ENCODE data around the gene CCDC91. TPM values are rescaled to one million over a fixed set of nuclear protein-coding genes. Genes with fewer than 3 reads are reported as not detected.

The CCDC91 gene
- total and polyA plus RNA-seq, 3 donors from 2014 or later: 60.6 to 226 (median 92.1) TPM

GRCh38 chr12:28171356-28172060, 18.7 kb upstream of the CCDC91 start:
- no peaks in the 10 kb centered on the region for H3K9me3 ChIP-seq
- no peaks in the 10 kb centered on the region for H3K27me3 ChIP-seq
- H3K36me3 ChIP-seq (ENCODE audit: low read depth, missing control alignments): no peaks in the 10 kb centered on the region
- no peak overlapping the region for H3K4me3 ChIP-seq
- H3K27ac ChIP-seq: no peak overlapping the region
- no peaks in the 10 kb centered on the region for H3K4me1 ChIP-seq
- WGBS, 2 donors: 76 to 92% methylated on average over 3 of the region's 3 CpGs
- TF ChIP-seq POLR2A (IDR thresholded peaks at IDR 0.05) (no peak), CTCF (IDR thresholded peaks at IDR 0.05) (no peak)
- intact Hi-C loops (cut with DNase I; ENCODE audit: low total_unique reads): no loop called here
- DNase-seq: no peak

GRCh38 chr12:28172434-28173030, 17.7 kb upstream of the CCDC91 start:
- no peaks in the 10 kb centered on the region for H3K4me1 ChIP-seq
- no peak overlapping the region for H3K27ac ChIP-seq
- intact Hi-C loops (cut with DNase I; ENCODE audit: low total_unique reads): no loop called here
- H3K4me3 ChIP-seq: no peak overlapping the region
- WGBS, 2 donors: 92 to 94% methylated on average over 3 of the region's 3 CpGs
- TF ChIP-seq CTCF (IDR thresholded peaks at IDR 0.05) (peak in 1 of 3 experiments; percentile 52), POLR2A (IDR thresholded peaks at IDR 0.05) (no peak)
- no peaks in the 10 kb centered on the region for H3K27me3 ChIP-seq
- H3K9me3 ChIP-seq: no peaks in the 10 kb centered on the region
- no peaks in the 10 kb centered on the region for H3K36me3 ChIP-seq (ENCODE audit: low read depth, missing control alignments)
- DNase-seq: peak; percentile 40

GRCh38 chr12:28173440-28173839, 16.8 kb upstream of the CCDC91 start:
- Histone ChIP-seq H3K27me3 (no peaks in the 10 kb centered on the region), H3K4me3 (no peak overlapping the region), H3K36me3 (ENCODE audit: low read depth, missing control alignments) (no peaks in the 10 kb centered on the region), H3K4me1 (no peaks in the 10 kb centered on the region), H3K9me3 (no peaks in the 10 kb centered on the region), H3K27ac (no peak overlapping the region)
- TF ChIP-seq POLR2A (IDR thresholded peaks at IDR 0.05) (no peak), CTCF (IDR thresholded peaks at IDR 0.05) (no peak)
- intact Hi-C loops (cut with DNase I; ENCODE audit: low total_unique reads): no loop called here
- no peak for DNase-seq
- WGBS, 2 donors: 85 to 92% methylated on average over 1 of the region's 1 CpG

- 50 to 97% methylated on average over 1 of the region's 1 CpG for WGBS, 2 donors
- DNase-seq: no peak
- no peak overlapping the region for H3K4me3 ChIP-seq
- H3K27ac ChIP-seq: no peak overlapping the region
- H3K9me3 ChIP-seq: no peaks in the 10 kb centered on the region
- H3K36me3 ChIP-seq (ENCODE audit: low read depth, missing control alignments): no peaks in the 10 kb centered on the region
- intact Hi-C loops (cut with DNase I; ENCODE audit: low total_unique reads): no loop called here
- TF ChIP-seq POLR2A (IDR thresholded peaks at IDR 0.05): no peak
- no peak for TF ChIP-seq CTCF (IDR thresholded peaks at IDR 0.05)
- H3K4me1 ChIP-seq: no peaks in the 10 kb centered on the region
- no peaks in the 10 kb centered on the region for H3K27me3 ChIP-seq
Observed at GRCh38 chr12:28175098-28175589, 15.1 kb upstream of the CCDC91 start.
